GM21528 (cell line): ENCODE data around the gene FAM184B.
"Not testable (repeated sequence)": the region's sequence is repeated elsewhere in the genome, so short reads cannot be mapped to it uniquely, and the experiment has no call there.

ENCODE experiments used
- ATAC-seq: cut with Tn5 transposase; IDR thresholded peaks from one replicate; pipeline ENCODE4 v1.9.1; 2021; ENCODE audit warnings: mild to moderate bottlenecking, moderate library complexity; ENCODE audit not compliant: unreplicated experiment, low FRiP score

The FAM184B gene

GRCh38 chr4:17690135-17690534 lies 91.3 kb downstream of the FAM184B start:
- ATAC-seq, result no peak

- ATAC-seq, result no peak
Measured at GRCh38 chr4:17688011-17688441, 93.4 kb downstream of the FAM184B start.

DNA sequence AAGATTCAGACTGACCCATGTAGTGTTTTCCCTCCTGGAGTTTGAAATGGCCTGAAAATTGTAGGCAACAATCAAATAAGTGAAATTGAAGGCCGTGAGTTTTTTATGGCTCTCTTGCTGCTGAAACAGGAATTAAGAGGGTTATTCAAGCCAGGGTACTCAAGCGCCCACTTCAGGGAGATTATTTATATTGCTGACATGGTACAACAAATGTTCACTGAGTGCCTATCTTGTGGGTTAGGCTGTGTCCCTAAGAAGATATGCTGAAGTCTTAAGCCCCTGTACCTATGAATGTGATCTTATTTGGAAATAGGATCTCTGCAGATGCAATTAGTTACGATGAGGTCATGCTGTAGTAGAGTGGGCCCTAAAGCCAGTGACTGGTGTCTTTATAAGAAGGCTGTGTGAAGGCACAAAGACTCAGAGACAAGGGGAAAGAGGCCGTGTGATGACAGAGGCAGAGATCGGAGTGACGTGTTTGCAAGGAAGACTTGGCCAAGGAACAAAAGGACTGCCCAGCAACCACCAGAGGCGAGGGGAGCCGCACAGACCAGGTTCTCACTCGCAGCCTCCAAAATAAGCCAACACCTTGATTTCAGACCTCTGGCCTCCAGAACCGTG lies 94.1 kb downstream of the FAM184B start:
- no peak for ATAC-seq

GRCh38 chr4:17684648-17685047 lies 96.8 kb downstream of the FAM184B start:
- ATAC-seq, result not testable (repeated sequence)

GRCh38 chr4:17682222-17682566 lies 99.2 kb downstream of the FAM184B start:
- no peak for ATAC-seq

GRCh38 chr4:17681281-17682221 lies 99.9 kb downstream of the FAM184B start:
- ATAC-seq, result no peak

DNA sequence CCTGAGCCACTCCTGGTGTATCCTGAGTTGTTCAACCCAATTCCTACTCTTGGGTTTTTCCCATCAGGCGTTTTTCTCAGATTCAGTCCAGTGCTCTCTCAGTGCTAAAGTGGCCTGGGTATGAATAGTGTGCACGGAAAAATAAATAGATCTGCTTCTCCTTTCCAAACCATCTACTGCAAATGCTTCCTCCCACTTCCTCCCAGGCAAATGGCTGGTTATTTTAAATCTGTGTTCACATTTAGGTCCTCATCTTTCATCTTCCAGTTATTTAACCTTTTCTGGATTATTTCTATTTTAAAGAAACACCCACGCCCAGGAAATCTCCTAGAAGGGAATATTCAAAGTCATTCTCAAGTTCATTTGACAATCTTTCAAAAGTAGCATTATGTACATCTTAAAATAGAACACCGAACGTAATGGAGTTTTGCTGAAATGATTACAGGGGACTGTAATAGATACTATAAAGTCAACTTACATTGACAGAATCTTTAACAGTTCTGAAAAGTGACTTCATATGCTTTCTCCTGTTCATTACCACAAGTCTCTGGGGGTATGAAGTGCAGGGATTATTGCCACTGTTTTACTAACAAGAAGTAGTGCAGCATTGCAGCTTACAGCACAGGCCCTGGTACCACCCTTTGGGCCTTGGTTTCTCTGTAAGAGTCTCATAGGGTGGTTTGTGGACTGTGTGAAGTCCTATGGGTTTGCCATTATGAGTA lies 100.7 kb downstream of the FAM184B start:
- ATAC-seq, result no peak

GRCh38 chr4:17670423-17670822 lies 111.0 kb downstream of the FAM184B start:
- ATAC-seq, result no peak

DNA sequence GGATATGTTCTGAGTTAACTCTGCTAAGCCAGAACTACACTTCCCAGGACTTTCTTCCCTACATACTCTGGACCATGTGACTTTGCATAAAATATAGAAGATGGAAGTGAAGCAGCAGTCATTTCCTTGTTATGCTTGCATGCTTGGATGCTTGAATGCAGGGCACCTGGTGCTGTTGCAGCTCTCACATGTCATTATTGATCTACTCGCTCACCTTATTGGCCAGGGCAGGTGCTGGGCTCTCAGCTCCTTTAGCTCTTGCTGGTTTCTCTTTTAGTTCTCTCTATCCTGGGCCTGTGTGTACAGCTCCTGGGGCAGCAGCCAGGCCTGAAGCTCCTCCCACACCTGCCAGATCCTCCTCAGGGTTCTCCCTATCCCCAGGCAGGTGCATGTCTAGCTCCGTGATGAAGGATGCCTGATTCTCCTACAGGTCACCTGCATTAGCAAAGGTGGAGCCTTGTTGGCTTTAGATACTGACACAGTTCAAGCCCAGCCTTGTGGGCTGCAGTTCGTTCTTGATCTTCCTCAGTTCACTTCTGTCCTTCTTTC lies 113.7 kb downstream of the FAM184B start:
- ATAC-seq, result no peak

GRCh38 chr4:17667253-17667652 lies 114.2 kb downstream of the FAM184B start:
- no peak for ATAC-seq

DNA sequence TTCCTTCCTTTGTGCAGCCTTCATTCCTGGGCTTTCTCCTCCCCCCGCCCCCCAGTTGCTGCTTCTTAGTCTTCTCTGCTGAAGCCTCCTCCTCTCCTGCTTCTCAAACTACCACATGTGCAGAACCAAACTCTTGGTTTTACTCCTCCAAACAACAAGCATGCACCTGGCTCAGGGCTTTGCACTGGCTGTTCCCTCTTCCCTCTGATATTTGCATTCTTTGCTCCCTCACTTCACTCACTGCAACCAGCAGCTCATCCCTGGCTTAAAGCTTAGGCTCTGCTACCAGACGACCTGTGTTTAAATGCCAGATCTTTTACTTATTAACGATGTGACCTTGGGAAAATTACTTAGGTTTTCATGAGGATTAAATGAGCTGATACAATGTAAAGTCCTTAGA lies 115.6 kb downstream of the FAM184B start:
- ATAC-seq, result no peak

DNA sequence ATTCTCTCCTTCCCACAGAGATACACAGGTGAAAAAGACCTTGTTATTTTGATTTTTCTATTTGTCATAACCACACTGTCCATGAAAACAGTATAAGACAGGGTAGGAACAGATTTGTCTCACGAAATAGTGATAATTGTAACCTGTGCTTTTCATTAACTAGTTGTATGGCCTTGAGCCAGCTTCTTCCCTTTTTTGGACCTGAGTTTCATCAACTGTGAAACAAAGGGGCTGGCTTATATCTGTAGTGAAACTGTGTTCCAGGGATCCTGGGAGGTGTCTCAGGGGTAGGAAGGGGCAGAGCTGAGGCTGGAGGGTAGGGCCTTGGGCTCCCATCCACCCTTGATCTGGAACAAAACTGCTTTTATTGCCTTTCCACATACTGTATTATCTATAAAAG lies 116.1 kb downstream of the FAM184B start:
- ATAC-seq, result peak; percentile 37

GRCh38 chr4:17664755-17665154 lies 116.7 kb downstream of the FAM184B start:
- peak; percentile 92 for ATAC-seq

DNA sequence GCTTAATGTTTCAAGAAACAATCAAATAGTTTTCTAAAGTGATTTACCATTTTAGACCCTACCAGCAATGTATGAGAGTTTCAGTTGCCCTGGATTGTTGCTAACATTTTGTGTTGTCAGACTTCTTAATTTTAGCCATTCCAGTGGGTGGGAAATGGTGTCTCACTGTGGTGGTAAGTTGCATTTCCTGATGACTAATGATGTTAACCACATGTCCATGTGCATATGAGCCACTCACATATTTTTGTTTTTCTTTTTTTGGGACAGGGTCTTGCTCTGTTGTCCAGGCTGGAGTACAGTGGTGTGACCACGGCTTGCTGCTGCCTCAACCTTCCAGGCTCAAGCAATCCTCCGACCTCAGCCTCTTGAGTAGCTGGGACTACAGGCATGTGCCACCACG lies 118.7 kb downstream of the FAM184B start:
- ATAC-seq, result no peak

DNA sequence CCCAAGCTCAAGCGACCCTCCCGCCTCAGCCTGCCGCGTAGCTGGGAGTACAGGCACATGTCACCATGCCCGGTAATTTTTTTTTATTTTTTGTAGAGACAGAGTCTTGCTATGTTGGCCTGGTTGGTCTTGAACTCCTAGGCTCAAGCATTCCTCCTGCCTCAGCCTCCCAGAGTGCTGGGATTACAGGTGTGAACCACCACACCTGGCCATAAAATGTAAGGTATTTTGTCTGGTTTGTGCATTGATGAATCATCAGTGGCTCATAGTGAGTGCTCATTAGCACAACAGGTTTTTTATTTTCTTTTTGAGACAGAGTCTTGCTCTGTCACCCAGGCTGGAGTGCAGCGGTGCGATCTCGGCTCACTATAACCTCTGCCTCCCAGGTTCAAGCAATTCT lies 122.2 kb downstream of the FAM184B start:
- ATAC-seq, result not testable (repeated sequence)

- ATAC-seq, result no peak
Measured at GRCh38 chr4:17657849-17658248, 123.6 kb downstream of the FAM184B start.

DNA sequence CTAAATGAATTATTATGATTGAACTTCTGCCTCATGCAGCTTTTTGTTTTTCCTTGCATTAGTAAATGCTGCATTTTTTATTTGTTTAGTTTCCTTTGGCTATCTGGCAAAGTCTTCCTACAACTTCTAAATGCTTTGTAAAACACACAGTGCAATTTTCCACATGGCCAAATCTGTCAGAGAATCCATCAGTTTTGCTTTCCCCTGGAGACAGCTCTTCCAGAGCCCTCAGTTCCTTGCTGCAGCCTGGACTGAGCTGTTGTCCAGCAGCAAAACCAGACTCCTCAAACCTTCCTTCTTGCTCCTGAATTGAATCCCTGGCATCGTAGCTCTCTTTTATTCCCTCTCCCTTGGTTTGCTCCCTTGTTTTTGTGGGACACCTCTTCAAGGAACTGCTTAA lies 124.3 kb downstream of the FAM184B start:
- no peak for ATAC-seq

- ATAC-seq, result no peak
Measured at GRCh38 chr4:17654701-17655100, 126.7 kb downstream of the FAM184B start.

- ATAC-seq, result no peak
Measured at GRCh38 chr4:17650406-17650805, 131.0 kb downstream of the FAM184B start.

- no peak for ATAC-seq
Measured at GRCh38 chr4:17647927-17648326, 133.5 kb downstream of the FAM184B start.
